Endothelial cell of umbilical vein (primary cell): ENCODE results near the gene SHCBP1.

ENCODE experiments used
- GATA2 ChIP-seq: IDR thresholded peaks from 2 replicates; pipeline ENCODE4 v1.7.0; 2011; ENCODE audit warnings: low read depth, mild to moderate bottlenecking, moderate library complexity, mixed read lengths, low read length; ENCODE audit not compliant: insufficient read length, insufficient read depth
- POLR2A ChIP-seq: IDR thresholded peaks from 2 replicates; pipeline ENCODE4 v1.6.1; 2012; ENCODE audit warnings: low read depth, mild to moderate bottlenecking, control low read depth, low read length
- POLR2AphosphoS5 ChIP-seq: IDR thresholded peaks from 2 replicates; pipeline ENCODE4 v1.6.1; 2012; ENCODE audit warnings: low read depth, mild to moderate bottlenecking, control low read depth, low read length, moderate library complexity; ENCODE audit not compliant: insufficient read depth
- TF ChIP-seq, protein P1 (sequence below), 2 donors: IDR thresholded peaks; 1 replicate in 1 of 2; 2 replicates in 1 of 2; pipeline ENCODE4 v1.5.1; 2011; ENCODE audit warnings: low read length in 2 of 2, mild to moderate bottlenecking in 2 of 2, moderate library complexity in 2 of 2, control low read depth in 1 of 2, inconsistent platforms in 1 of 2, low read depth in 1 of 2; ENCODE audit not compliant: insufficient read depth in 1 of 2; ENCODE audit errors: extremely low read depth in 1 of 2

DNA sequence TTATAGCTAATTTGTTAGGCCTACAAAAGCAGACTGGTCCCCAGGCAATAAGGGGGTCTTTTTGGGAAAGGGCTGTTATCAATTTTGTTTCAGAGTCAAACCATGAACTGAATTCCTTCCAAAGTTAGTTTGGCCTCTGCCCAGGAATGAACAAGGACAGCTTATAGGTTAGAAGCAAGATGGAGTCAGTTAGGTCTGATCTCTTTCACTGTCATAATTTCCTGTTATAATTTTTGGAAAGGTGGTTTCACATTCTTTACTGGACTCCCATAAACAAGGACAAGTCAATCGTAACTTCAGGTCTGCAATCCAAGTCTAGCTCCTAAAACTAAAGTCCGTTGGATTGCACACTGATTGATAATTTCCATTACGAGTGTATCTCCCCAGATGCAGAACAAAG, 30.1 kb upstream of the SHCBP1 start:
- TF ChIP-seq POLR2A (no peak), GATA2 (no peak), POLR2AphosphoS5 (no peak)
- TF ChIP-seq, protein P1, sequence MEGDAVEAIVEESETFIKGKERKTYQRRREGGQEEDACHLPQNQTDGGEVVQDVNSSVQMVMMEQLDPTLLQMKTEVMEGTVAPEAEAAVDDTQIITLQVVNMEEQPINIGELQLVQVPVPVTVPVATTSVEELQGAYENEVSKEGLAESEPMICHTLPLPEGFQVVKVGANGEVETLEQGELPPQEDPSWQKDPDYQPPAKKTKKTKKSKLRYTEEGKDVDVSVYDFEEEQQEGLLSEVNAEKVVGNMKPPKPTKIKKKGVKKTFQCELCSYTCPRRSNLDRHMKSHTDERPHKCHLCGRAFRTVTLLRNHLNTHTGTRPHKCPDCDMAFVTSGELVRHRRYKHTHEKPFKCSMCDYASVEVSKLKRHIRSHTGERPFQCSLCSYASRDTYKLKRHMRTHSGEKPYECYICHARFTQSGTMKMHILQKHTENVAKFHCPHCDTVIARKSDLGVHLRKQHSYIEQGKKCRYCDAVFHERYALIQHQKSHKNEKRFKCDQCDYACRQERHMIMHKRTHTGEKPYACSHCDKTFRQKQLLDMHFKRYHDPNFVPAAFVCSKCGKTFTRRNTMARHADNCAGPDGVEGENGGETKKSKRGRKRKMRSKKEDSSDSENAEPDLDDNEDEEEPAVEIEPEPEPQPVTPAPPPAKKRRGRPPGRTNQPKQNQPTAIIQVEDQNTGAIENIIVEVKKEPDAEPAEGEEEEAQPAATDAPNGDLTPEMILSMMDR (IDR thresholded peaks at IDR 0.05; ENCODE audit: extremely low read depth in 1 of 2, insufficient read depth in 1 of 2, low read depth in 1 of 2, low read length in 2 of 2), result no peak
